OCI-LY3 (cell line): ENCODE results near the gene FGGY.
"Not testable (repeated sequence)": the region's sequence is repeated elsewhere in the genome, so short reads cannot be mapped to it uniquely, and the experiment has no call there.

Source experiments
- H2AFZ ChIP-seq: fragments of 200-600, 300-600 bp; shearing (Covaris generic); 2 replicates; pipeline ENCODE4 v1.6.0; 2014; ENCODE audit warnings: antibody characterized with exemption, low read depth, low read length
- H3K27ac ChIP-seq: fragments of 200-600, 300-600 bp; sonication (generic); 2 replicates; pipeline ENCODE4 v1.5.1; 2014; ENCODE audit warnings: mild to moderate bottlenecking, low read length, moderate library complexity, mixed read lengths
- H3K27me3 ChIP-seq: fragments of 200-600, 300-600 bp; sonication (generic); 2 replicates; pipeline ENCODE4 v1.6.1; 2014; ENCODE audit warnings: low read depth, low read length, mixed read lengths
- H3K36me3 ChIP-seq: fragments of 200-600, 300-600 bp; sonication (generic); replicated peaks from 2 replicates; pipeline ENCODE3; 2014; ENCODE audit warnings: low read depth, low read length, mixed read lengths
- H3K4me1 ChIP-seq: fragments of 300-600, 200-600 bp; sonication (generic); 2 replicates; pipeline ENCODE4 v1.6.1; 2014; ENCODE audit warnings: low read length, mixed read lengths
- H3K4me2 ChIP-seq: fragments of 200-600, 300-600 bp; sonication (generic); 2 replicates; pipeline ENCODE4 v1.6.1; 2014; ENCODE audit warnings: low read length, mixed read lengths
- H3K4me3 ChIP-seq: fragments of 300-600, 200-600 bp; sonication (generic); 2 replicates; pipeline ENCODE4 v1.5.1; 2014; ENCODE audit warnings: antibody characterized with exemption, mild to moderate bottlenecking, low read length, moderate library complexity
- H3K79me2 ChIP-seq: fragments of 300-600, 200-600 bp; shearing (Covaris generic); 2 replicates; pipeline ENCODE4 v1.6.1; 2014; ENCODE audit warnings: mild to moderate bottlenecking, low read length, mixed read lengths
- H3K9ac ChIP-seq: fragments of 300-600, 200-600 bp; shearing (Covaris generic); 2 replicates; pipeline ENCODE4 v1.6.0; 2014; ENCODE audit warnings: mild to moderate bottlenecking, low read length, moderate library complexity
- H3K9me3 ChIP-seq: fragments of 200-600, 300-600 bp; shearing (Covaris generic); 2 replicates; pipeline ENCODE4 v1.6.1; 2014; ENCODE audit warnings: low read length, mixed read lengths; ENCODE audit not compliant: insufficient read depth
- H4K20me1 ChIP-seq: fragments of 200-600, 300-600 bp; sonication (generic); 2 replicates; pipeline ENCODE4 v1.6.1; 2016; ENCODE audit warnings: low read length, mixed read lengths; ENCODE audit not compliant: insufficient read depth
- EZH2phosphoT487 ChIP-seq: fragments of 200-600 bp; shearing (Covaris generic); IDR thresholded peaks from 2 replicates; pipeline ENCODE4 v1.6.1; 2018; ENCODE audit warnings: antibody characterized with exemption, mixed run types, low read depth
- TF ChIP-seq, protein P1 (sequence below): fragments of 200-600, 300-600 bp; sonication (generic); IDR thresholded peaks from 2 replicates; pipeline ENCODE4 v1.5.1; 2014; ENCODE audit warnings: antibody characterized with exemption, low read length, low read depth

Gene FGGY

DNA sequence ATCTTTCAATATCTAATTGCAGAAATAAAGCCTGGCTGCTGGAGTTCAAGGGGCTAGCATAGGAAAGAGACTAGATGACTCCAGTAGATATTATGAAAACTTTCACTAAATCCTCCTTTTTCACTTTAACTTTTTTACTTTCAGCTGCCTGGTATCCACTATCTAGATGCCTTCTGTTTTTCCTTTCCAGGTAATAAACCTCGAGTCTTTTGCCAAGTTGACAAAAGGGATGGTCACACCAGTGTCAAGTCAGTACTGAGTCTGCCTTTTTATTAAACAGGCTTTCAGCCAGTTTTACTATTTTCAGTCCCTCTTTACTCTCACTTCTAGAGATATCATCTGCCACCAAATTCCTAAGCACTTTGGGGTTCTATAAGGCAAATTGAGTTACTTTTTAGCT is 195.6 kb downstream of the FGGY start:
- H3K4me1 ChIP-seq = no peaks in the 10 kb centered on the region
- no peaks in the 10 kb centered on the region for H4K20me1 ChIP-seq
- no peak overlapping the region for H3K4me2 ChIP-seq
- H2AFZ ChIP-seq = no peak overlapping the region
- H3K79me2 ChIP-seq = no peaks in the 10 kb centered on the region
- no peak overlapping the region for H3K27ac ChIP-seq
- TF ChIP-seq EZH2phosphoT487 = no peak
- TF ChIP-seq, protein P1, sequence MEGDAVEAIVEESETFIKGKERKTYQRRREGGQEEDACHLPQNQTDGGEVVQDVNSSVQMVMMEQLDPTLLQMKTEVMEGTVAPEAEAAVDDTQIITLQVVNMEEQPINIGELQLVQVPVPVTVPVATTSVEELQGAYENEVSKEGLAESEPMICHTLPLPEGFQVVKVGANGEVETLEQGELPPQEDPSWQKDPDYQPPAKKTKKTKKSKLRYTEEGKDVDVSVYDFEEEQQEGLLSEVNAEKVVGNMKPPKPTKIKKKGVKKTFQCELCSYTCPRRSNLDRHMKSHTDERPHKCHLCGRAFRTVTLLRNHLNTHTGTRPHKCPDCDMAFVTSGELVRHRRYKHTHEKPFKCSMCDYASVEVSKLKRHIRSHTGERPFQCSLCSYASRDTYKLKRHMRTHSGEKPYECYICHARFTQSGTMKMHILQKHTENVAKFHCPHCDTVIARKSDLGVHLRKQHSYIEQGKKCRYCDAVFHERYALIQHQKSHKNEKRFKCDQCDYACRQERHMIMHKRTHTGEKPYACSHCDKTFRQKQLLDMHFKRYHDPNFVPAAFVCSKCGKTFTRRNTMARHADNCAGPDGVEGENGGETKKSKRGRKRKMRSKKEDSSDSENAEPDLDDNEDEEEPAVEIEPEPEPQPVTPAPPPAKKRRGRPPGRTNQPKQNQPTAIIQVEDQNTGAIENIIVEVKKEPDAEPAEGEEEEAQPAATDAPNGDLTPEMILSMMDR = no peak
- H3K9me3 ChIP-seq = no peaks in the 10 kb centered on the region
- H3K36me3 ChIP-seq = no peaks in the 10 kb centered on the region
- no peak overlapping the region for H3K9ac ChIP-seq
- no peak overlapping the region for H3K4me3 ChIP-seq
- H3K27me3 ChIP-seq = no peaks in the 10 kb centered on the region

DNA sequence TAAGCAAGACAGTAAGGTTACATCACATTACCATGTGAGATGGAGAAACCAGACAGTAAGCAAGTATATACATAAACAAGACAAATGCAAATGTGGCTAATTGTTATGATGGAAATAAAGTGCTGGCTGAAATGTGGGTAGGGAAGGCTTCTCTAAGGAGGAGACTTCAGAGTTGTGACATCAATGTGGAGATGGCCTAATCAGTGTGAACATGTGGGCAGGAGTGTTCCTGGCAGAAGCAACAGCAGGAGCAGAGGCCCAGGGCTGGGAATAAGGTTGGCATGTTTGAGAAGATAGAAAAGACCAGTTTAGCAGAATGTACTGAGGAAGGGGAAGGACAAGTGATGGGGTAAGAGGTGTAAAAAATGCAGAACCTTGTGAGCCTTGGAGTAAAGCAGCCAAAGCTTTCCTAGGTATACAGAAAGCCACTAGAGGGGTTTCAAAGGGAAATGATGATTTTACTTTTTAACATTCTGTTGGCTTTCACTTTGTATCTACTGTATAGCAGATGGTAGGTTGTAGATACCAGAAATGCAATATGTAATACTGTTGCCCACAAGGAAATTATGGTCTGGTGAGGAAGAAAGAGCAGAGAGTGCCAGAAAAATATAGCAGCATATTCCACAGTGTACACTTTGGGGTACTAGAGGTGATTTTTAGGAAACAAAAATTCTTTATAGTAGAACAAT is 197.4 kb downstream of the FGGY start:
- Histone ChIP-seq H3K27me3 (no peaks in the 10 kb centered on the region), H3K4me3 (no peak overlapping the region), H3K79me2 (no peaks in the 10 kb centered on the region), H4K20me1 (no peaks in the 10 kb centered on the region), H3K36me3 (no peaks in the 10 kb centered on the region), H3K4me1 (no peaks in the 10 kb centered on the region), H3K9me3 (no peaks in the 10 kb centered on the region), H3K9ac (no peak overlapping the region), H3K27ac (no peak overlapping the region), H2AFZ (no peak overlapping the region), H3K4me2 (no peak overlapping the region)
- TF ChIP-seq, protein P1 = no peak

DNA sequence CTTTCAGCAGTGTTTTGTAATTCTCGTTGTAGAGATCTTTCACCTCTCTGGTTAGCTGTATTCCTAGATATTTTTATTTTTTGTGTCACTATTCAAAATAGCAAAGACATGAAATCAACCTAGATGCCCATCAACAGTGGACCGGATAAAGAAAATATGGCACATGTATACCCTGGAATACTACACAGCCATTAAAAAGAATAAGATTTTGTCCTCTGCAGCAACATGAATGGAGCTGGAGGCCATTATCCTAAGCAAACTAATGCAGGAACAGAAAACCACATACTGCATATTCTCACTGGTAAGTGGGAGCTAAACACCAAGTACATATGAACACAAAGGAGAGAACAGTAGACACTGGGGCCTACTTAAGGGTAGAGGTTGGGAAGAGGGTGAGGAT is 199.3 kb downstream of the FGGY start:
- H3K4me3 ChIP-seq, H3K27ac ChIP-seq, H3K27me3 ChIP-seq, H3K9me3 ChIP-seq, H3K4me2 ChIP-seq, H3K79me2 ChIP-seq, H4K20me1 ChIP-seq, H2AFZ ChIP-seq, H3K36me3 ChIP-seq, H3K9ac ChIP-seq: not testable (repeated sequence)
- H3K4me1 ChIP-seq = peaks cover 14% of the 10 kb centered on the region

DNA sequence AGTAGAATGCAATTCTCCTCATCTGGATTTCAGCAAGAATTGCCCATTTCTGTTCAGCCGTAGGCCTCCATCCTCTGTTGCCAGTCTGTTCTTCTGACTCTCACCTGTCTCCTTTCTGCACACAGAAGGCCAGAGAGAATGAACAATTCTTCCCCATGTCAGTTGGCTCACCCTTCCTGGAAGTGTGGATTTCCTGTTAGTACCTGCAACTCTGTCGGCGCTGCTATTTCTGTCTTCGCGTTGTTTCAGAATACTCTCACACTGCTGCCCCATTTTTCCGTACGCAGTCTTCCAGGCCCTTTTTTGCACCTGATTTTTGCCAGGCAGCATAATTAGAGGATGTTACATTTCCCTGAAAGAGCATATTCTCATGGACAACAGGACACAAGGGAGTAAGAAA is 200.7 kb downstream of the FGGY start:
- no peaks in the 10 kb centered on the region for H3K79me2 ChIP-seq
- no peak overlapping the region for H3K27ac ChIP-seq
- H3K4me2 ChIP-seq = no peak overlapping the region
- H3K4me1 ChIP-seq = peaks cover 17% of the 10 kb centered on the region
- H3K9ac ChIP-seq = no peak overlapping the region
- H3K27me3 ChIP-seq = no peaks in the 10 kb centered on the region
- no peak overlapping the region for H3K4me3 ChIP-seq
- no peaks in the 10 kb centered on the region for H3K9me3 ChIP-seq
- no peaks in the 10 kb centered on the region for H3K36me3 ChIP-seq
- H2AFZ ChIP-seq = no peak overlapping the region
- TF ChIP-seq, protein P1 = no peak
- TF ChIP-seq EZH2phosphoT487 = no peak
- H4K20me1 ChIP-seq = no peaks in the 10 kb centered on the region
